Tibial nerve (tissue), 4 donors: ENCODE measurements around the gene HEATR3. TPM values are rescaled to one million over a fixed set of nuclear protein-coding genes. Genes with fewer than 3 reads are reported as not detected.

Experiments
- DNase-seq, 2 donors: peaks; one replicate each; pipeline ENCODE4 v3.0.0-alpha.2; 2019; ENCODE audit warnings: low spot score in 2 of 2
- H3K27ac ChIP-seq, 4 donors: fragments of 200-600 bp; sonication (generic) in 3 of 4; one replicate each; pipeline ENCODE4 v1.5.1; 2017 to 2019; ENCODE audit warnings: mild to moderate bottlenecking in 1 of 4
- H3K27me3 ChIP-seq, 2 donors: fragments of 200-600 bp; sonication (generic) in 1 of 2; one replicate each; pipeline versions ENCODE4 v1.5.1 to v1.6.0; 2017 to 2019
- H3K36me3 ChIP-seq, 3 donors: fragments of 200-600 bp; sonication (generic); one replicate each; pipeline ENCODE4 v1.5.1; 2018 to 2019
- H3K4me1 ChIP-seq, 4 donors: fragments of 200-600 bp; sonication (generic) in 3 of 4; one replicate each; pipeline ENCODE4 v1.5.1; 2017 to 2019
- H3K4me3 ChIP-seq, 4 donors: fragments of 200-600 bp; sonication (generic) in 3 of 4; one replicate each; pipeline ENCODE4 v1.5.1; 2017 to 2019; ENCODE audit warnings: mild to moderate bottlenecking in 1 of 4, moderate library complexity in 1 of 4
- H3K9me3 ChIP-seq, 4 donors: fragments of 200-600 bp; sonication (generic) in 3 of 4; one replicate each; pipeline ENCODE4 v1.5.1; 2017 to 2019
- CTCF ChIP-seq, 5 experiments: fragments of 200-600 bp in 3 of 5; fragments of 450-650 bp in 2 of 5; sonication (generic) in 3 of 5; IDR thresholded peaks; one replicate each; pipeline ENCODE4 v1.5.1; 2016 to 2019; ENCODE audit warnings: antibody characterized with exemption in 5 of 5, mild to moderate bottlenecking in 3 of 5, moderate library complexity in 2 of 5
- EP300 ChIP-seq, 2 donors: sonication (generic); formaldehyde crosslinking; IDR thresholded peaks; one replicate each; pipeline ENCODE4 v1.6.1; 2017; ENCODE audit warnings: antibody characterized with exemption in 2 of 2, mild to moderate bottlenecking in 1 of 2
- POLR2A ChIP-seq, 2 donors: fragments of 450-650 bp; IDR thresholded peaks; one replicate each; pipeline ENCODE4 v1.6.1; 2017; ENCODE audit warnings: antibody characterized with exemption in 2 of 2, mild to moderate bottlenecking in 2 of 2, moderate library complexity in 2 of 2
- WGBS, 2 donors: methylation state at CpG; one replicate each; pipeline ENCODE4 v1.1.5; 2018; 5-methylcytosine and 5-hydroxymethylcytosine counted together
- total RNA-seq, 4 donors: library from RNA; depleted of rRNA; stranded (reverse); fragments of >200 nt; gene quantifications; one replicate each; pipeline ENCODE4 v1.1.0, GENCODE V29; 2016

HEATR3 gene
- total RNA-seq, 4 donors from 2014 or later, result 24.1 to 62.7 (median 38.9) TPM

- no peak for TF ChIP-seq POLR2A (IDR thresholded peaks at IDR 0.05)
- TF ChIP-seq EP300 (IDR thresholded peaks at IDR 0.05), result no peak
- no peak for TF ChIP-seq CTCF (IDR thresholded peaks at IDR 0.05)
- no peak overlapping the region for H3K27ac ChIP-seq
- H3K4me3 ChIP-seq, result no peak overlapping the region
- no peaks in the 10 kb centered on the region for H3K36me3 ChIP-seq
- 93 to 98% methylated on average over 2 to 3 of the region's 3 CpGs for WGBS, 2 donors
- no peaks in the 10 kb centered on the region for H3K27me3 ChIP-seq
- DNase-seq, result no peak
- H3K9me3 ChIP-seq, result peaks cover 0 to 4% (median 0%) of the 10 kb centered on the region in 4 donors
- no peaks in the 10 kb centered on the region for H3K4me1 ChIP-seq
Observed at GRCh38 chr16:50137268-50137667, 71.5 kb downstream of the HEATR3 start.

- WGBS, 2 donors, result 88 to 94% methylated on average over 1 of the region's 1 CpG
- Histone ChIP-seq H3K4me3 (no peak overlapping the region), H3K36me3 (no peaks in the 10 kb centered on the region), H3K4me1 (no peaks in the 10 kb centered on the region), H3K27ac (no peak overlapping the region), H3K27me3 (no peaks in the 10 kb centered on the region), H3K9me3 (peaks cover 0 to 4% (median 0%) of the 10 kb centered on the region in 4 donors)
- no peak for DNase-seq
- TF ChIP-seq POLR2A (IDR thresholded peaks at IDR 0.05) (no peak), CTCF (IDR thresholded peaks at IDR 0.05) (no peak), EP300 (IDR thresholded peaks at IDR 0.05) (no peak)
Observed at GRCh38 chr16:50139580-50139979, 73.8 kb downstream of the HEATR3 start.

- no peak overlapping the region for H3K4me3 ChIP-seq
- peaks cover 0 to 4% (median 0%) of the 10 kb centered on the region in 4 donors for H3K9me3 ChIP-seq
- no peaks in the 10 kb centered on the region for H3K36me3 ChIP-seq
- no peaks in the 10 kb centered on the region for H3K4me1 ChIP-seq
- H3K27ac ChIP-seq, result no peak overlapping the region
- no peaks in the 10 kb centered on the region for H3K27me3 ChIP-seq
- DNase-seq, result no peak
- TF ChIP-seq EP300 (IDR thresholded peaks at IDR 0.05), result no peak
- no peak for TF ChIP-seq POLR2A (IDR thresholded peaks at IDR 0.05)
- no peak for TF ChIP-seq CTCF (IDR thresholded peaks at IDR 0.05)
- WGBS, 2 donors, result 66 to 68% methylated on average over 2 of the region's 2 CpGs
Observed at GRCh38 chr16:50144211-50144610, 78.4 kb downstream of the HEATR3 start.

- no peaks in the 10 kb centered on the region for H3K9me3 ChIP-seq
- H3K27me3 ChIP-seq, result no peaks in the 10 kb centered on the region
- DNase-seq, result no peak
- no peaks in the 10 kb centered on the region for H3K36me3 ChIP-seq
- TF ChIP-seq EP300 (IDR thresholded peaks at IDR 0.05), result no peak
- TF ChIP-seq POLR2A (IDR thresholded peaks at IDR 0.05), result no peak
- no peak for TF ChIP-seq CTCF (IDR thresholded peaks at IDR 0.05)
- no peaks in the 10 kb centered on the region for H3K4me1 ChIP-seq
- H3K27ac ChIP-seq, result no peak overlapping the region
- WGBS, 2 donors, result 82 to 87% methylated on average over 9 of the region's 9 CpGs
- H3K4me3 ChIP-seq, result no peak overlapping the region
Observed at GRCh38 chr16:50146479-50147435, 81.0 kb downstream of the HEATR3 start.

GRCh38 chr16:50151322-50151721 is 85.6 kb downstream of the HEATR3 start:
- Histone ChIP-seq H3K36me3 (no peaks in the 10 kb centered on the region), H3K9me3 (no peaks in the 10 kb centered on the region), H3K27ac (no peak overlapping the region), H3K27me3 (no peaks in the 10 kb centered on the region), H3K4me3 (no peak overlapping the region), H3K4me1 (peaks cover 0 to 26% (median 14%) of the 10 kb centered on the region in 4 donors)
- 95 to 96% methylated on average over 5 of the region's 5 CpGs for WGBS, 2 donors
- TF ChIP-seq EP300 (IDR thresholded peaks at IDR 0.05) (no peak), POLR2A (IDR thresholded peaks at IDR 0.05) (no peak), CTCF (IDR thresholded peaks at IDR 0.05) (no peak)
- DNase-seq, result no peak
